GM11168 (cell line): Measurements from ENCODE around the gene FGA.

ENCODE experiments used
- in situ Hi-C: fragments of 300-500 bp; cut with MboI; formaldehyde crosslinking; loops from one replicate; pipeline ENCODE4 v1.12.0; 2022; ENCODE audit warnings: low sequenced_read_pairs; ENCODE audit not compliant: unreplicated experiment

The FGA gene

DNA sequence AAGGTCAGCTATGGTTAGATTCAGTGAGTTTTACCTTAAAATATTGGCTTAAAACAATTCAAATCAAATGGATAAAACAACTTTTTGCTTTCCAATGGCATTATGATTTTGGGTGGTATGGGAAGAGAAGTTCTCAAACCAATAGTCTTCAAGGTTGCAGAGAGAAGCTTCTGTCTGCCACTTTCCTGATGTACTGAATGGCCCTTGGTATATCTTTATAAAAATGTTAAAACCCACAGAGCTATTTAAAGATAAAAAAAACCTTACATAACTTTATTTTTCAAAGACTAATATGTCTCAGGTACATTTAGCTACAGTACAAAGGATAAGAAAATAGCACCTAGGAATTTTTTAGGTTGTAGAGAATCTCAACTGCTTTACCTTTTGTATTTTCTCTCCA lies 6.9 kb downstream of the FGA start:
- in situ Hi-C loops, result no loop called here

- in situ Hi-C loops, result no loop called here
Observed at GRCh38 chr4:154583230-154583629, 7.3 kb downstream of the FGA start.

- in situ Hi-C loops, result no loop called here
Observed at GRCh38 chr4:154582723-154583122, 7.8 kb downstream of the FGA start.

GRCh38 chr4:154579927-154580326 lies 10.6 kb downstream of the FGA start:
- in situ Hi-C loops, result no loop called here

DNA sequence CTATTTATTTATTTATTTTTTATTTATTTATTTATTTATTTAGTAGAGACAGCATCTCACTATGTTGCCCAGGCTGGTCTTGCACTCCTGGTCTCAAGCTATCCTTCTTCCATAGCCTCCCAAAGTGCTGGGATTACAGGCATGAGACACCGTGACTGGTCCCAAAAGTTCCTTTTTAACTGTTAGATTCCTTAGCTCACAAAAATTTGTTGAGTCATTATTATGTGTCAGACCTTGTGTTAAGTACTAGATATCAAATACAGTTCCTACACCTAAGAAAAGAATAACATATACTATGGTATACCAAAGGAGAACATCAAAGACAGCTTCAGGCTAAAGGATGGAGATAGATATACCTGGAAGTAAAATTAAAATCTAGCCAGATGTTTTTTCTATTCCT lies 11.6 kb downstream of the FGA start:
- in situ Hi-C loops, result no loop called here

DNA sequence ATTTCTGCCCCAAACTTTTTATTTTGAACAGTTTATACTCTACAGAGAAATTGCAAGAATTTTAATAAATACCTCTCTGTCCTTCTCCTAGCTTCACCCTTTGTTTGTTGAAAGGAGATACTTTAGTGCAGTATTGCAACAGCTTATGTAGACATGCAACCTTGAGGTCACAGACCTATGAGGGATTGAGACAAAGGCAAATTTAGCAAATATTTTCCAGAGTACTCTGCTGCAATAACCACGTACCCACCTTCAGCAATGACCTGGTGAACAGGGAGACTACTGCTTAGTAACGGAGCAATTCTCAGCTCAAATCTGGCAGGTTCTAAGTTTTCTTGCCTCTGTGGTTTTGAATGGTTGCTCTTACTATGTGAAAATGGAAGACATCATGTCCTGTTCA lies 13.2 kb downstream of the FGA start:
- in situ Hi-C loops, result no loop called here

DNA sequence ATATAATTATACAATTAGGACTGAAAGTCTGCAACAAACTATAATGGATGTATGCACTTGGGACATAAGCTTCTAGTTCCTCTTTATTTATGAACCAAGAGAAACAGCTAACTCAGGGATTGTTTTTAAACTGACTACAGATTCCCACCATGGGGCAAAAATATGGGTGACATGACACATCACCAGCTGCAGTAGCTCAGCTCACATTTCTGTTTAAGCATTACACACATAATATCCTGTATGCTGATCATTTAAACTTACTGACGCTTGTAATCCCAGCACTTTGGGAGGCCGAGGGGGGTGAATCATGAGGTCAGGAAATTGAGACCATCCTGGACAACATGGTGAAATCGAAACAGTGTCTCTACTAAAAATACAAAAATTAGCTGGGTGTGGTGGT lies 16.2 kb downstream of the FGA start:
- in situ Hi-C loops, result no loop called here

GRCh38 chr4:154573190-154573870 lies 17.2 kb downstream of the FGA start:
- in situ Hi-C loops, result no loop called here

- in situ Hi-C loops, result no loop called here
Observed at GRCh38 chr4:154569584-154569983, 21.0 kb downstream of the FGA start.

DNA sequence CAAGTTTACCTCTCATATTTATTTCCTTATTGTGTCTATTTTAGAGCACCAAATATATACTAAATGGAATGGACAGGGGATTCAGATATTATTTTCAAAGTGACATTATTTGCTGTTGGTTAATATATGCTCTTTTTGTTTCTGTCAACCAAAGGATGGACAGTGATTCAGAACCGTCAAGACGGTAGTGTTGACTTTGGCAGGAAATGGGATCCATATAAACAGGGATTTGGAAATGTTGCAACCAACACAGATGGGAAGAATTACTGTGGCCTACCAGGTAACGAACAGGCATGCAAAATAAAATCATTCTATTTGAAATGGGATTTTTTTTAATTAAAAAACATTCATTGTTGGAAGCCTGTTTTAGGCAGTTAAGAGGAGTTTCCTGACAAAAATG lies 21.5 kb downstream of the FGA start:
- in situ Hi-C loops, result no loop called here

- in situ Hi-C loops, result no loop called here
Observed at GRCh38 chr4:154566639-154567204, 23.8 kb downstream of the FGA start.

DNA sequence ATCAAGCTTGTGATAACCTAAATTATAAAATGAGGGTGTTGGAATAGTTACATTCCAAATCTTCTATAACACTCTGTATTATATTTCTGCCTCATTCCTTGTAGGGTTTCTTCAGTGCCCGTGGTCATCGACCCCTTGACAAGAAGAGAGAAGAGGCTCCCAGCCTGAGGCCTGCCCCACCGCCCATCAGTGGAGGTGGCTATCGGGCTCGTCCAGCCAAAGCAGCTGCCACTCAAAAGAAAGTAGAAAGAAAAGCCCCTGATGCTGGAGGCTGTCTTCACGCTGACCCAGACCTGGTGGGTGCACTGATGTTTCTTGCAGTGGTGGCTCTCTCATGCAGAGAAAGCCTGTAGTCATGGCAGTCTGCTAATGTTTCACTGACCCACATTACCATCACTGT lies 24.8 kb downstream of the FGA start:
- in situ Hi-C loops, result no loop called here

DNA sequence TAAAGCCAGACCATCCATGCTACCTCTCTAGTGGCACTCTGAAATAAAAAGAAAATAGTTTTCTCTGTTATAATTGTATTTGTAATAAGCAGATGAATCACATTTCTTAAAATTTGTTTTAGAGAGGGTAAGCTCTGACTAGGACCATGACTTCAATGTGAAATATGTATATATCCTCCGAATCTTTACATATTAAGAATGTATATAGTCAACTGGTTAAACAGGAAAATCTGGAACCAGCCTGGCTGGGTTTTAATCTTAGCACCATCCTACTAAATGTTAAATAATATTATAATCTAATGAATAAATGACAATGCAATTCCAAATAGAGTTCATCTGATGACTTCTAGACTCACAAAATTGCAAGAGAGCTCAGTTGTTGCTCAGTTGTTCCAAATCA lies 26.2 kb downstream of the FGA start:
- in situ Hi-C loops, result no loop called here

DNA sequence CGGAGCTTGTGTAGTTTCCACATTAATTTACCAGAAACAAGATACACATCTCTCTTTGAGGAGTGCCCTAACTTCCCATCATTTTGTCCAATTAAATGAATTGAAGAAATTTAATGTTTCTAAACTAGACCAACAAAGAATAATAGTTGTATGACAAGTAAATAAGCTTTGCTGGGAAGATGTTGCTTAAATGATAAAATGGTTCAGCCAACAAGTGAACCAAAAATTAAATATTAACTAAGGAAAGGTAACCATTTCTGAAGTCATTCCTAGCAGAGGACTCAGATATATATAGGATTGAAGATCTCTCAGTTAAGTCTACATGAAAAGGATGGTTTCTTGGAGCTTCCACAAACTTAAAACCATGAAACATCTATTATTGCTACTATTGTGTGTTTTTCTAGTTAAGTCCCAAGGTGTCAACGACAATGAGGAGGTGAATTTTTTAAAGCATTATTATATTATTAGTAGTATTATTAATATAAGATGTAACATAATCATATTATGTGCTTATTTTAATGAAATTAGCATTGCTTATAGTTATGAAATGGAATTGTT lies 27.8 kb downstream of the FGA start, which contains the start of gene FGB:
Gene FGB (plus strand): TSS at position 315 of the 558 bp plus-strand sequence. CDS start 8 bp downstream, at position 323.
- in situ Hi-C loops, result no loop called here

GRCh38 chr4:154560824-154561231 lies 29.7 kb downstream of the FGA start:
- in situ Hi-C loops, result no loop called here

- in situ Hi-C loops, result no loop called here
Observed at GRCh38 chr4:154560419-154560801, 30.1 kb downstream of the FGA start.

- in situ Hi-C loops, result no loop called here
Observed at GRCh38 chr4:154559494-154560418, 30.8 kb downstream of the FGA start.

DNA sequence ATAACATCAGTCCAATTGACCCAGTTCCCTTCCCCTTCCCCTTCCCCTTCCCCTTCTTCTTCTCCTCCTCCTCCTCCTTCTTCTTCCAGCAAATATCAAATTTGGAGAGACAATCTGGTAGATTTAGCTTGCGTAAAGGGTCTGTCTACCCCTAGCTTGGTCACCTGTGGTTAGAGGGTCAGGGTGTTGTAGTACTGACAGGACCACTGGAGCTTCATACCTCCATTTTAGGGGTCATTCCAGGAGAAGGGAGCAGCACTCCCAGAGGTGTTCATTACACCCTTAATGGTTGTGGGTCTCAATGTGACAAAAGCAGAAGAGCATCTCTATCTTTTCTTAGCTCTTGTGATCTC lies 31.4 kb downstream of the FGA start:
- in situ Hi-C loops, result no loop called here

DNA sequence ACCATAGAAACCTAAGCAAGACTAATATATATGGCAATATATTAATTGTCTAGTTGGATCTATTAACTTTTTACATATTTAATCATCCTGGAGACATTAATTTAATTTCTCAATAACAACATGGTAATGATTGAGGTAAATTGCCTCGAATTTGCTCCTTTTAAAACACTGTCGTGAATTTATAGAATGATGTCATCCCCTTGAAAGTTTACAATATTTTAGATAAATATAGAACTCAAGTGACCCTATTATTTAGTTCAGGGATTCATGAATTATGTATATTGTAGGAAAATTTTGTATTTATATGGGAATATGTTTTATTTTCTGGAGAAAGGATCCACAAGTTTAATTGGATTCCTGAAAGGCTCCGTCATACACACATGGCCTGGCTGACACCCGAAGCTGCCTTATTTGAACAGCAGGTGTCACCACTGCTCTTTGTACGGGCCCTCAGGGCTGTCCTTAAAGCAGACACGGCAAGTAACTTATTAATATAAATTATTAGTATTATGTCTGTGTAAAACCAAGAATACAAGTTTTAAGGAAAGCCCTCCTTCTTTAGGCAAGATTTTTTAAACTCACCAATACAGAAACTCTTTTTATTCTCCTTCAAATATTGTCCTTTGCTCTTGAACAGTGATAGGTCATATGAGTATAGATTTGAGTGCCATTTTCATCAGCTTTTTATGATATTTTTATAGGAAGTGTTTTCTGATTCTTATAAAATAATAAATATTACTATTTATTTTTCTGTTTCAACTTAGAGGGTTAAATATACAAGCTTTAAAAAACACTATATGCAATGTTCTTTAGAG lies 38.5 kb downstream of the FGA start:
- in situ Hi-C loops, result loop anchor here (5.0 kb wide), 1 partner anchor 65 kb away; no protein-coding TSS in a partner anchor
